A549 (cell line): ENCODE data around the gene GYPE. TPM values are rescaled to one million over a fixed set of nuclear protein-coding genes. Genes with fewer than 3 reads are reported as not detected.
"Not testable (repeated sequence)": the region's sequence is repeated elsewhere in the genome, so short reads cannot be mapped to it uniquely, and the experiment has no call there.

ENCODE experiments used
- ATAC-seq, 2 experiments: fragments of 200-7000 bp in 1 of 2; fragments of >200 bp in 1 of 2; cut with Nextera tagmentation in 1 of 2; cut with Tn5 transposase in 1 of 2; 3 replicates each; pipeline versions ENCODE4 v1.8.0 to v1.9.1; 2018 to 2020; ENCODE audit warnings: mild to moderate bottlenecking in 1 of 2, moderate library complexity in 1 of 2
- CTCF ChIA-PET: fragments of 300-600 bp; sonication (Branson Sonifier 250); formaldehyde crosslinking; extraction: SDS; loops from one replicate; lab custom pipeline; 2021; ENCODE audit warnings: antibody characterized with exemption, inconsistent platforms; lab: Yijun Ruan, JAX
- POLR2A ChIA-PET: fragments of 350-600 bp; formaldehyde crosslinking; extraction: SDS; loops from one replicate; lab custom pipeline; 2021; ENCODE audit warnings: antibody characterized with exemption, inconsistent platforms; lab: Yijun Ruan, JAX
- DNase-seq, 2 experiments: peaks; one replicate each; pipeline versions ENCODE4 v3.0.0 to v3.0.0-alpha.2; 2011 to 2016; ENCODE audit warnings: low read depth in 1 of 2, low spot score in 1 of 2
- FAIRE-seq: peaks from 2 replicates; lab custom pipeline; 2011; peaks lifted over from hg19 to GRCh38; lab: Jason Lieb, UNC
- H3K27ac ChIP-seq, 2 experiments: fragments of >200 bp; sonication (Bioruptor Twin); formaldehyde crosslinking; 3 replicates each; pipeline ENCODE4 v1.5.1; 2016 to 2017
- H3K4me1 ChIP-seq: fragments of >200 bp; sonication (Bioruptor Twin); formaldehyde crosslinking; 3 replicates; pipeline ENCODE4 v1.6.1; 2016
- H3K4me2 ChIP-seq: fragments of >200 bp; sonication (Bioruptor Twin); formaldehyde crosslinking; 3 replicates; pipeline ENCODE4 v1.6.1; 2016
- H3K4me3 ChIP-seq: fragments of >200 bp; sonication (Bioruptor Twin); formaldehyde crosslinking; 3 replicates; pipeline ENCODE4 v1.5.1; 2016
- H3K9me3 ChIP-seq: fragments of >200 bp; sonication (Bioruptor Twin); formaldehyde crosslinking; 3 replicates; pipeline ENCODE4 v1.6.1; 2016
- BHLHE40 ChIP-seq: IDR thresholded peaks from 2 replicates; pipeline ENCODE4 v1.6.1; 2012; ENCODE audit warnings: low read depth, low read length, inconsistent platforms
- EHMT2 ChIP-seq: fragments of 200-600 bp; sonication (generic); IDR thresholded peaks from 2 replicates; pipeline ENCODE4 v1.6.1; 2016; ENCODE audit warnings: antibody characterized with exemption, low read depth, mild to moderate bottlenecking, moderate library complexity
- ESRRA ChIP-seq: fragments of 150-350 bp; IDR thresholded peaks from 2 replicates; pipeline ENCODE4 v1.6.1; 2014; ENCODE audit warnings: mild to moderate bottlenecking, low read length, borderline replicate concordance
- FOSB ChIP-seq: fragments of 250-450 bp; sonication (Bioruptor Pico); IDR thresholded peaks from 2 replicates; pipeline ENCODE4 v1.5.0; 2020; ENCODE audit warnings: mild to moderate bottlenecking, moderate library complexity
- HDAC2 ChIP-seq: fragments of 200-600 bp; sonication (generic); IDR thresholded peaks from 2 replicates; pipeline ENCODE4 v1.6.1; 2016
- HEYL ChIP-seq: fragments of 250-450 bp; sonication (Bioruptor Pico); IDR thresholded peaks from 2 replicates; pipeline ENCODE4 v1.8.0; 2021; ENCODE audit warnings: mild to moderate bottlenecking, moderate library complexity
- JUNB ChIP-seq: fragments of >200 bp; sonication (Bioruptor Twin); formaldehyde crosslinking; IDR thresholded peaks from 2 replicates; pipeline ENCODE4 v1.6.1; 2016
- KDM1A ChIP-seq: fragments of 200-600 bp; sonication (generic); IDR thresholded peaks from 2 replicates; pipeline ENCODE4 v1.6.1; 2016; ENCODE audit warnings: low read depth, mild to moderate bottlenecking
- MAFK ChIP-seq: fragments of 450-650 bp; IDR thresholded peaks from 2 replicates; pipeline ENCODE4 v1.6.1; 2014; ENCODE audit not compliant: partially characterized antibody
- NR3C1 ChIP-seq: fragments of >200 bp; sonication (Bioruptor Twin); formaldehyde crosslinking; IDR thresholded peaks from 3 replicates; pipeline ENCODE4 v1.6.1; 2017
- POLR2A ChIP-seq: IDR thresholded peaks from 2 replicates; pipeline ENCODE4 v1.6.1; 2012; ENCODE audit warnings: mild to moderate bottlenecking, low read length
- RARB ChIP-seq: fragments of 250-450 bp; sonication (Bioruptor Pico); IDR thresholded peaks from 2 replicates; pipeline ENCODE4 v1.8.0; 2021; ENCODE audit warnings: mild to moderate bottlenecking, moderate library complexity
- RCOR1 ChIP-seq: fragments of 150-350 bp; IDR thresholded peaks from 2 replicates; pipeline ENCODE4 v1.6.1; 2014; ENCODE audit warnings: antibody characterized with exemption, low read length, low read depth
- RFX5 ChIP-seq: fragments of 450-650 bp; IDR thresholded peaks from 2 replicates; pipeline ENCODE4 v1.7.1; 2014; ENCODE audit warnings: antibody characterized with exemption, mild to moderate bottlenecking, moderate library complexity
- SREBF2 ChIP-seq: fragments of 450-650 bp; IDR thresholded peaks from 2 replicates; pipeline ENCODE4 v1.6.1; 2014; ENCODE audit warnings: mild to moderate bottlenecking, moderate library complexity
- TFCP2L1 ChIP-seq: fragments of 250-450 bp; sonication (Bioruptor Pico); IDR thresholded peaks from 2 replicates; pipeline ENCODE4 v1.5.0; 2021; ENCODE audit warnings: mild to moderate bottlenecking
- ZC3H11A ChIP-seq: fragments of 450-650 bp; IDR thresholded peaks from 2 replicates; pipeline ENCODE4 v1.6.1; 2014; ENCODE audit warnings: antibody characterized with exemption, mild to moderate bottlenecking
- ZNF302 ChIP-seq: fragments of 250-450 bp; sonication (Bioruptor Pico); IDR thresholded peaks from 2 replicates; pipeline ENCODE4 v1.9.0; 2021; ENCODE audit warnings: inconsistent platforms, mild to moderate bottlenecking, moderate library complexity
- WGBS: methylation state at CpG from one replicate; pipeline ENCODE4 v1.1.6; 2017; ENCODE audit errors: missing lambda C conversion rate; 5-methylcytosine and 5-hydroxymethylcytosine counted together
- polyA plus RNA-seq, 4 experiments: library from polyadenylated mRNA; depleted of rRNA in 3 of 4; stranded (reverse); fragments of >200 nt; fragmentation: RNase III in 1 of 4; extraction: RNeasy Plus Mini Kit Qiagen cat#74134 plus additional on column Dnase treatment in 1 of 4; gene quantifications; 2 replicates in 3 of 4; 3 replicates in 1 of 4; pipeline ENCODE4 v1.2.3, GENCODE V29; 2011 to 2017
- TF ChIP-seq, protein P1 (sequence below): fragments of >200 bp; sonication (Bioruptor Twin); formaldehyde crosslinking; IDR thresholded peaks from 3 replicates; pipeline ENCODE4 v1.6.1; 2016
- TF ChIP-seq, protein P2 (sequence below): fragments of 450-650 bp; IDR thresholded peaks from 2 replicates; pipeline ENCODE4 v1.6.1; 2014; ENCODE audit warnings: antibody characterized with exemption
- TF ChIP-seq, protein P3 (sequence below): fragments of 200-600 bp; sonication (generic); IDR thresholded peaks from 2 replicates; pipeline ENCODE4 v1.6.1; 2016; ENCODE audit warnings: antibody characterized with exemption, mild to moderate bottlenecking, moderate library complexity

GYPE gene
- polyA plus RNA-seq, 2 of the 4 experiments (the other 2 are of a cell fraction) = not detected

DNA sequence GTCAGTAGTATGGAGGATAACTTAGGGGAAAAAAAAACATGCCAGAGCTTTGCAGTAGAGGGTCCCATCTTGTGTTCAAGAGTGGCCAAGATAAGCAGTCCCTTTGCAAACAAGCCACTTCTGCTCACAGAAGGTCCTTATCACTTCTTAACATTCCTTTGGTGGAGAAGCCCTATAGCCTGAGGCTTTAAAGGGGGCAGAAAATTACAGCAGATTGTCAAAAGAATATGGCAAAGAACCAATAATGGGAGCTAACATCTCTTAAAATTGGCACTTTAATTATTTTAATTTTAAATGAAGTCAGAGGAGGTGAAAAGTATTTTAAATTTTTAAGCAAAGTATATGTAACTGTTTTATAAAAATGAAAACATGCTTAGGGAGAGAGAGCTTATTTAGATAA is 20.4 kb downstream of the GYPE start:
- CTCF ChIA-PET, H3K9me3 ChIP-seq, POLR2A ChIA-PET, H3K4me2 ChIP-seq, H3K4me3 ChIP-seq, H3K27ac ChIP-seq, ATAC-seq, DNase-seq, FAIRE-seq, H3K4me1 ChIP-seq: not testable (repeated sequence)

DNA sequence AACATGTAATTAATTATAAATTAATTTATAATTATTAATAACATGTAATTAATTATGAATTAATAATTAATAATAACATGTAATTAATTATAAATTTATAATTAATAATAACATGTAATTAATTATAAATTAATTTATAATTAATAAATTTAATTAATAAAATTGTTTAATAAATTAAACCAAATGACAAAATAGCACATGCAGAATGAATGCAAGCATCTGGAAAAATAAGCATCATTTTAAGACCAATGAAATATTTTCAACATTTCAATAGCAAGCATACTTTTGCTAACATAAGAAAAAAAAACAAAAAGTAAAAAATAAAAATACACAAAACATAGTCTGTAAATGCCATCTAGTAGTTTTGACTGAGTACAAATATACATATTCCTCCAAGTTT is 21.8 kb downstream of the GYPE start:
- Histone ChIP-seq H3K9me3 (no peaks in the 10 kb centered on the region), H3K4me2 (no peak overlapping the region), H3K4me3 (no peak overlapping the region)
- DNase-seq = no peak
- TF ChIP-seq, protein P1, sequence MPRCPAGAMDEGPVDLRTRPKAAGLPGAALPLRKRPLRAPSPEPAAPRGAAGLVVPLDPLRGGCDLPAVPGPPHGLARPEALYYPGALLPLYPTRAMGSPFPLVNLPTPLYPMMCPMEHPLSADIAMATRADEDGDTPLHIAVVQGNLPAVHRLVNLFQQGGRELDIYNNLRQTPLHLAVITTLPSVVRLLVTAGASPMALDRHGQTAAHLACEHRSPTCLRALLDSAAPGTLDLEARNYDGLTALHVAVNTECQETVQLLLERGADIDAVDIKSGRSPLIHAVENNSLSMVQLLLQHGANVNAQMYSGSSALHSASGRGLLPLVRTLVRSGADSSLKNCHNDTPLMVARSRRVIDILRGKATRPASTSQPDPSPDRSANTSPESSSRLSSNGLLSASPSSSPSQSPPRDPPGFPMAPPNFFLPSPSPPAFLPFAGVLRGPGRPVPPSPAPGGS = no peak
- no peak for TF ChIP-seq FOSB
- no peak for TF ChIP-seq RARB (CRISPR knock-in tag)
- no peak for TF ChIP-seq EHMT2
- no peak for TF ChIP-seq RCOR1
- no peak for TF ChIP-seq TFCP2L1 (CRISPR knock-in tag)
- no peak for TF ChIP-seq MAFK
- no peak for TF ChIP-seq ZNF302 (CRISPR knock-in tag)
- no peak for TF ChIP-seq NR3C1
- TF ChIP-seq BHLHE40 = no peak
- no peak for TF ChIP-seq POLR2A
- TF ChIP-seq KDM1A = no peak
- TF ChIP-seq JUNB = no peak
- no peak for TF ChIP-seq HEYL (CRISPR knock-in tag)
- TF ChIP-seq HDAC2 = no peak
- TF ChIP-seq, all 56 proteins: peak for 0
- ChIA-PET CTCF (no interaction called here), POLR2A (no interaction called here)
- no peak overlapping the region for H3K27ac ChIP-seq
- no peaks in the 10 kb centered on the region for H3K4me1 ChIP-seq
- ATAC-seq (no peak), FAIRE-seq (no peak)

DNA sequence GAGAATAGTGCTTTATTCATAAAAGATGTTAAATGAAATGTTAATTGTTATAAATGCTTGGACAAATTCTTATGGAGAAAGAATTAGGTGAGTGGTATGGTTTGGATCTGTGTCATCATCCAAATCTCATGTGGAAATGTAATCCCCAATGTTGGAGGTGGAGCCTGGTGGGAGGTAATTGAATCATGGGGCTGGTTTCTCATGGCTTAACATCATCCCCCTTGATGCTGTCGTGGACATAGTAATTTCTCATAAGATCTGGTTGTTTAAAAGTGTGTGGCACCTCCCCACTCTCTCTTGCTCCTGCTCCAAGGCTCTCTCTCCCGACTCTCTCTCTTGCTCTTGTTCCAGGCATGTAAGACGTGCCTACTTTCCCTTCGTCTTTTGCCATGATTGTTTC is 22.5 kb downstream of the GYPE start:
- no peaks in the 10 kb centered on the region for H3K4me1 ChIP-seq
- DNase-seq = no peak
- ChIA-PET POLR2A (no interaction called here), CTCF (no interaction called here)
- ATAC-seq = no peak
- H3K9me3 ChIP-seq = no peaks in the 10 kb centered on the region
- WGBS = 19% methylated on average over 4 of the region's 4 CpGs
- TF ChIP-seq, protein P2, sequence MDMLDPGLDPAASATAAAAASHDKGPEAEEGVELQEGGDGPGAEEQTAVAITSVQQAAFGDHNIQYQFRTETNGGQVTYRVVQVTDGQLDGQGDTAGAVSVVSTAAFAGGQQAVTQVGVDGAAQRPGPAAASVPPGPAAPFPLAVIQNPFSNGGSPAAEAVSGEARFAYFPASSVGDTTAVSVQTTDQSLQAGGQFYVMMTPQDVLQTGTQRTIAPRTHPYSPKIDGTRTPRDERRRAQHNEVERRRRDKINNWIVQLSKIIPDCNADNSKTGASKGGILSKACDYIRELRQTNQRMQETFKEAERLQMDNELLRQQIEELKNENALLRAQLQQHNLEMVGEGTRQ = no peak
- no peak for TF ChIP-seq BHLHE40
- no peak for TF ChIP-seq RFX5
- TF ChIP-seq ZC3H11A = no peak
- TF ChIP-seq ESRRA = no peak
- TF ChIP-seq POLR2A = no peak
- TF ChIP-seq, protein P3, sequence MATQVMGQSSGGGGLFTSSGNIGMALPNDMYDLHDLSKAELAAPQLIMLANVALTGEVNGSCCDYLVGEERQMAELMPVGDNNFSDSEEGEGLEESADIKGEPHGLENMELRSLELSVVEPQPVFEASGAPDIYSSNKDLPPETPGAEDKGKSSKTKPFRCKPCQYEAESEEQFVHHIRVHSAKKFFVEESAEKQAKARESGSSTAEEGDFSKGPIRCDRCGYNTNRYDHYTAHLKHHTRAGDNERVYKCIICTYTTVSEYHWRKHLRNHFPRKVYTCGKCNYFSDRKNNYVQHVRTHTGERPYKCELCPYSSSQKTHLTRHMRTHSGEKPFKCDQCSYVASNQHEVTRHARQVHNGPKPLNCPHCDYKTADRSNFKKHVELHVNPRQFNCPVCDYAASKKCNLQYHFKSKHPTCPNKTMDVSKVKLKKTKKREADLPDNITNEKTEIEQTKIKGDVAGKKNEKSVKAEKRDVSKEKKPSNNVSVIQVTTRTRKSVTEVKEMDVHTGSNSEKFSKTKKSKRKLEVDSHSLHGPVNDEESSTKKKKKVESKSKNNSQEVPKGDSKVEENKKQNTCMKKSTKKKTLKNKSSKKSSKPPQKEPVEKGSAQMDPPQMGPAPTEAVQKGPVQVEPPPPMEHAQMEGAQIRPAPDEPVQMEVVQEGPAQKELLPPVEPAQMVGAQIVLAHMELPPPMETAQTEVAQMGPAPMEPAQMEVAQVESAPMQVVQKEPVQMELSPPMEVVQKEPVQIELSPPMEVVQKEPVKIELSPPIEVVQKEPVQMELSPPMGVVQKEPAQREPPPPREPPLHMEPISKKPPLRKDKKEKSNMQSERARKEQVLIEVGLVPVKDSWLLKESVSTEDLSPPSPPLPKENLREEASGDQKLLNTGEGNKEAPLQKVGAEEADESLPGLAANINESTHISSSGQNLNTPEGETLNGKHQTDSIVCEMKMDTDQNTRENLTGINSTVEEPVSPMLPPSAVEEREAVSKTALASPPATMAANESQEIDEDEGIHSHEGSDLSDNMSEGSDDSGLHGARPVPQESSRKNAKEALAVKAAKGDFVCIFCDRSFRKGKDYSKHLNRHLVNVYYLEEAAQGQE = no peak
- no peak for TF ChIP-seq SREBF2
- TF ChIP-seq TFCP2L1 (CRISPR knock-in tag) = no peak
- no peak for TF ChIP-seq ZNF302 (CRISPR knock-in tag)
- no peak overlapping the region for H3K4me3 ChIP-seq
- no peak for FAIRE-seq
- H3K4me2 ChIP-seq = no peak overlapping the region
- no peak overlapping the region for H3K27ac ChIP-seq

DNA sequence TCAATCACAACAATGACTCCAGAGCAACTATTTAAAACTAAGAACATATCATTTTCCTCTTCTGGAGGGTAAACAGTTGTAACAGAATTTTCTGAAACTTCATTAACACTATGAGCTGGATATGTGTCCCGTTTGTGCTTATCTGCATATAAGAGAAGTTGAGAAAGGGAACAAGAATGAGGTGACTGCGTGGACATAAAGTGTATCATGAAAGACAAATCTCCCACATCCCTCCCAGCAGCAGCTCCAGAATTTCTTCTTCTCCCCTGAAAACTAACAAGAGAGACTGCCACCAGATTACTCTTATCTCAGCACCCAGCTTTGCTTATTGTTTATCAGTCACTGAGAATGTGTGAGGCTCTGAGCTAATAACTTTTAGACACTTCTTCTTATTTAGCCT is 25.8 kb downstream of the GYPE start:
- FAIRE-seq, CTCF ChIA-PET: not testable (repeated sequence)

DNA sequence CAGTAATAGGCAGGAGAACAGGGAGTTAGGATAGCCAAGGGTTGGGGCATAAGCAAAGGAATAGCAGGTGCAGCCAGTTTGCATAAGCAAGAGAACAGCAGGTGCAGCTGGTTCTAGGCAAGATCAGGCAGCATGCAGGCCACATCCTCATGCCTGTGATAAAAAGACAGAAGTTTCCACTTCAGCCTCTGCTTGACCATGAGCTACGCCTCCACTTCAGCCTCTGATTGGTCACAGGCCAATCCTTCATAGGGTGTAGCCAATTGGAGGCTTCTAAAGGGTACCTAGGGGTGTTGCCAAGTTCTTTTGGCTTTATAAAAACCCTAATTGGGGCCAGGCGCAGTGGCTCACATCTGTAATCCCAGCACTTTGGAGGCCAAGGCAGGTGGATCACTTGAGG is 30.0 kb downstream of the GYPE start:
- H3K27ac ChIP-seq, H3K4me3 ChIP-seq, H3K9me3 ChIP-seq, FAIRE-seq, H3K4me1 ChIP-seq, CTCF ChIA-PET, ATAC-seq, DNase-seq, H3K4me2 ChIP-seq, POLR2A ChIA-PET: not testable (repeated sequence)
- WGBS = 0% methylated on average over 1 of the region's 2 CpGs

More for the DNA sequence above, 25.8 kb downstream of the GYPE start:
- WGBS = 3% methylated on average over 2 of the region's 2 CpGs
- H3K9me3 ChIP-seq, POLR2A ChIA-PET, H3K4me2 ChIP-seq, H3K4me3 ChIP-seq, H3K27ac ChIP-seq, ATAC-seq, DNase-seq, H3K4me1 ChIP-seq: not testable (repeated sequence)
